ENCODE results near the gene TBC1D3B. TPM values are rescaled to one million over a fixed set of nuclear protein-coding genes. Genes with fewer than 3 reads are reported as not detected.

The TBC1D3B gene
- polyA plus RNA-seq, 1 donor = 7.1 TPM

- Histone ChIP-seq H3K4me3 (ENCODE audit: low read length) (no peak overlapping the region), H3K27me3 (ENCODE audit: control insufficient read depth, insufficient read depth, low read length) (no peaks in the 10 kb centered on the region), H3K27ac (ENCODE audit: low read length) (peak overlapping the region; percentile 30), H3K9me3 (ENCODE audit: control insufficient read depth, low read depth, low read length) (no peaks in the 10 kb centered on the region), H3K36me3 (ENCODE audit: control insufficient read depth, insufficient read depth, low read length) (no peaks in the 10 kb centered on the region), H3K4me1 (ENCODE audit: control insufficient read depth, insufficient read depth, low read length) (peaks cover 31% of the 10 kb centered on the region)
- no CpG with 5 or more reads among the region's 1 CpG for WGBS (ENCODE audit: insufficient coverage, low lambda C conversion rate)
- DNase-seq = peak in 1 of 2 donors; percentile 20
These were observed 40.0 kb downstream of the TBC1D3B start for GRCh38 chr17:36136439-36136838.

- peak; percentile 70 to 86 for DNase-seq
- Histone ChIP-seq H3K36me3 (ENCODE audit: control insufficient read depth, insufficient read depth, low read length) (no peaks in the 10 kb centered on the region), H3K4me3 (ENCODE audit: low read length) (no peak overlapping the region), H3K27me3 (ENCODE audit: control insufficient read depth, insufficient read depth, low read length) (no peaks in the 10 kb centered on the region), H3K4me1 (ENCODE audit: control insufficient read depth, insufficient read depth, low read length) (peaks cover 31% of the 10 kb centered on the region), H3K27ac (ENCODE audit: low read length) (peak overlapping the region; percentile 30), H3K9me3 (ENCODE audit: control insufficient read depth, low read depth, low read length) (no peaks in the 10 kb centered on the region)
- WGBS (ENCODE audit: insufficient coverage, low lambda C conversion rate) = no CpG with 5 or more reads among the region's 1 CpG
These were observed 40.4 kb downstream of the TBC1D3B start for GRCh38 chr17:36136036-36136435.

GRCh38 chr17:36135465-36135864 lies 41.0 kb downstream of the TBC1D3B start:
- Histone ChIP-seq H3K36me3 (ENCODE audit: control insufficient read depth, insufficient read depth, low read length) (no peaks in the 10 kb centered on the region), H3K9me3 (ENCODE audit: control insufficient read depth, low read depth, low read length) (no peaks in the 10 kb centered on the region), H3K27ac (ENCODE audit: low read length) (no peak overlapping the region), H3K4me3 (ENCODE audit: low read length) (no peak overlapping the region), H3K27me3 (ENCODE audit: control insufficient read depth, insufficient read depth, low read length) (no peaks in the 10 kb centered on the region), H3K4me1 (ENCODE audit: control insufficient read depth, insufficient read depth, low read length) (peaks cover 31% of the 10 kb centered on the region)
- WGBS (ENCODE audit: insufficient coverage, low lambda C conversion rate) = no CpG with 5 or more reads among the region's 4 CpGs
- DNase-seq = no peak

- peak; percentile 80 to 88 for DNase-seq
- Histone ChIP-seq H3K36me3 (ENCODE audit: control insufficient read depth, insufficient read depth, low read length) (no peaks in the 10 kb centered on the region), H3K9me3 (ENCODE audit: control insufficient read depth, low read depth, low read length) (no peaks in the 10 kb centered on the region), H3K4me1 (ENCODE audit: control insufficient read depth, insufficient read depth, low read length) (peaks cover 39% of the 10 kb centered on the region), H3K27me3 (ENCODE audit: control insufficient read depth, insufficient read depth, low read length) (no peaks in the 10 kb centered on the region), H3K27ac (ENCODE audit: low read length) (peak overlapping the region; percentile 35), H3K4me3 (ENCODE audit: low read length) (no peak overlapping the region)
- no CpG with 5 or more reads among the region's 4 CpGs for WGBS (ENCODE audit: insufficient coverage, low lambda C conversion rate)
These were observed 42.7 kb downstream of the TBC1D3B start for GRCh38 chr17:36133602-36134236.

- no peak overlapping the region for H3K4me3 ChIP-seq (ENCODE audit: low read length)
- H3K27ac ChIP-seq (ENCODE audit: low read length) = no peak overlapping the region
- DNase-seq = no peak
- WGBS (ENCODE audit: insufficient coverage, low lambda C conversion rate) = no CpG with 5 or more reads among the region's 2 CpGs
- H3K27me3 ChIP-seq (ENCODE audit: control insufficient read depth, insufficient read depth, low read length) = no peaks in the 10 kb centered on the region
- no peaks in the 10 kb centered on the region for H3K36me3 ChIP-seq (ENCODE audit: control insufficient read depth, insufficient read depth, low read length)
- H3K4me1 ChIP-seq (ENCODE audit: control insufficient read depth, insufficient read depth, low read length) = peaks cover 39% of the 10 kb centered on the region
- no peaks in the 10 kb centered on the region for H3K9me3 ChIP-seq (ENCODE audit: control insufficient read depth, low read depth, low read length)
These were observed 44.0 kb downstream of the TBC1D3B start for GRCh38 chr17:36132421-36132831.

GRCh38 chr17:36131931-36132330 lies 44.5 kb downstream of the TBC1D3B start:
- no peak overlapping the region for H3K4me3 ChIP-seq (ENCODE audit: low read length)
- H3K9me3 ChIP-seq (ENCODE audit: control insufficient read depth, low read depth, low read length) = no peaks in the 10 kb centered on the region
- no peak overlapping the region for H3K27ac ChIP-seq (ENCODE audit: low read length)
- peaks cover 34% of the 10 kb centered on the region for H3K4me1 ChIP-seq (ENCODE audit: control insufficient read depth, insufficient read depth, low read length)
- no CpG with 5 or more reads among the region's 3 CpGs for WGBS (ENCODE audit: insufficient coverage, low lambda C conversion rate)
- no peaks in the 10 kb centered on the region for H3K36me3 ChIP-seq (ENCODE audit: control insufficient read depth, insufficient read depth, low read length)
- DNase-seq = no peak
- H3K27me3 ChIP-seq (ENCODE audit: control insufficient read depth, insufficient read depth, low read length) = no peaks in the 10 kb centered on the region

GRCh38 chr17:36131421-36131820 lies 45.0 kb downstream of the TBC1D3B start:
- 100% methylated on average over 1 of the region's 2 CpGs for WGBS (ENCODE audit: insufficient coverage, low lambda C conversion rate)
- peaks cover 29% of the 10 kb centered on the region for H3K4me1 ChIP-seq (ENCODE audit: control insufficient read depth, insufficient read depth, low read length)

GRCh38 chr17:36130346-36130745 lies 46.1 kb downstream of the TBC1D3B start:
- Histone ChIP-seq H3K4me1 (ENCODE audit: control insufficient read depth, insufficient read depth, low read length) (peaks cover 19% of the 10 kb centered on the region), H3K36me3 (ENCODE audit: control insufficient read depth, insufficient read depth, low read length) (no peaks in the 10 kb centered on the region), H3K9me3 (ENCODE audit: control insufficient read depth, low read depth, low read length) (peaks cover 6% of the 10 kb centered on the region), H3K27ac (ENCODE audit: low read length) (no peak overlapping the region), H3K27me3 (ENCODE audit: control insufficient read depth, insufficient read depth, low read length) (no peaks in the 10 kb centered on the region), H3K4me3 (ENCODE audit: low read length) (no peak overlapping the region)
- WGBS (ENCODE audit: insufficient coverage, low lambda C conversion rate) = 100% methylated on average over 2 of the region's 5 CpGs
- no peak for DNase-seq

More at GRCh38 chr17:36131421-36131820, 45.0 kb downstream of the TBC1D3B start:
- no peaks in the 10 kb centered on the region for H3K36me3 ChIP-seq (ENCODE audit: control insufficient read depth, insufficient read depth, low read length)
- H3K27ac ChIP-seq (ENCODE audit: low read length) = no peak overlapping the region
- no peaks in the 10 kb centered on the region for H3K9me3 ChIP-seq (ENCODE audit: control insufficient read depth, low read depth, low read length)
- DNase-seq = no peak
- H3K4me3 ChIP-seq (ENCODE audit: low read length) = no peak overlapping the region
- H3K27me3 ChIP-seq (ENCODE audit: control insufficient read depth, insufficient read depth, low read length) = no peaks in the 10 kb centered on the region

GRCh38 chr17:36129616-36130015 lies 46.8 kb downstream of the TBC1D3B start:
- Histone ChIP-seq H3K4me1 (ENCODE audit: control insufficient read depth, insufficient read depth, low read length) (peaks cover 16% of the 10 kb centered on the region), H3K9me3 (ENCODE audit: control insufficient read depth, low read depth, low read length) (peaks cover 13% of the 10 kb centered on the region), H3K36me3 (ENCODE audit: control insufficient read depth, insufficient read depth, low read length) (no peaks in the 10 kb centered on the region), H3K27ac (ENCODE audit: low read length) (no peak overlapping the region), H3K27me3 (ENCODE audit: control insufficient read depth, insufficient read depth, low read length) (no peaks in the 10 kb centered on the region), H3K4me3 (ENCODE audit: low read length) (no peak overlapping the region)
- WGBS (ENCODE audit: insufficient coverage, low lambda C conversion rate) = 83% methylated on average over 1 of the region's 1 CpG
- no peak for DNase-seq

GRCh38 chr17:36128411-36128978 lies 47.9 kb downstream of the TBC1D3B start:
- peak; percentile 34 to 66 for DNase-seq
- H3K4me1 ChIP-seq (ENCODE audit: control insufficient read depth, insufficient read depth, low read length) = peaks cover 9% of the 10 kb centered on the region
- H3K36me3 ChIP-seq (ENCODE audit: control insufficient read depth, insufficient read depth, low read length) = no peaks in the 10 kb centered on the region
- WGBS (ENCODE audit: insufficient coverage, low lambda C conversion rate) = no CpG with 5 or more reads among the region's 4 CpGs
- H3K27me3 ChIP-seq (ENCODE audit: control insufficient read depth, insufficient read depth, low read length) = no peaks in the 10 kb centered on the region
- no peak overlapping the region for H3K4me3 ChIP-seq (ENCODE audit: low read length)
- H3K27ac ChIP-seq (ENCODE audit: low read length) = peak overlapping the region; percentile 2
- peaks cover 13% of the 10 kb centered on the region for H3K9me3 ChIP-seq (ENCODE audit: control insufficient read depth, low read depth, low read length)

- DNase-seq = no peak
- Histone ChIP-seq H3K4me3 (ENCODE audit: low read length) (no peak overlapping the region), H3K4me1 (ENCODE audit: control insufficient read depth, insufficient read depth, low read length) (peaks cover 9% of the 10 kb centered on the region), H3K27ac (ENCODE audit: low read length) (no peak overlapping the region), H3K36me3 (ENCODE audit: control insufficient read depth, insufficient read depth, low read length) (no peaks in the 10 kb centered on the region), H3K9me3 (ENCODE audit: control insufficient read depth, low read depth, low read length) (peaks cover 13% of the 10 kb centered on the region), H3K27me3 (ENCODE audit: control insufficient read depth, insufficient read depth, low read length) (no peaks in the 10 kb centered on the region)
- no CpG with 5 or more reads among the region's 6 CpGs for WGBS (ENCODE audit: insufficient coverage, low lambda C conversion rate)
These were observed 48.5 kb downstream of the TBC1D3B start for GRCh38 chr17:36127911-36128310.
